ENCODE data around the gene TADA1.

DNA sequence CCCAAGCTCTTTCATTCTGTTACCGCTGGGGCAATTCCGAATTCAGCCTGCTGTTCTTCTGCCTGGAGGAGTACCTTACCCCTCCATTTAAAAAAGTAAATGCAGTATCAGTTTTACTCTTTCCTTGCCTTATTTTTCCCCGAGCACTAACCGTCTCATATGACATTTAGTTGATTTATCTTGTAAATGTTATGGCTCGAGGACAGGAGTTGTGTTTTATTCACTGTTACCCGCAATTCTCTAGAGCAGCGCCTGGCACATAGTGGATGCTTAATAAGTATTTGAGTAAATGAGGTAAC lies 425 bp upstream of the TADA1 start:
- TF ChIP-seq, protein P1, sequence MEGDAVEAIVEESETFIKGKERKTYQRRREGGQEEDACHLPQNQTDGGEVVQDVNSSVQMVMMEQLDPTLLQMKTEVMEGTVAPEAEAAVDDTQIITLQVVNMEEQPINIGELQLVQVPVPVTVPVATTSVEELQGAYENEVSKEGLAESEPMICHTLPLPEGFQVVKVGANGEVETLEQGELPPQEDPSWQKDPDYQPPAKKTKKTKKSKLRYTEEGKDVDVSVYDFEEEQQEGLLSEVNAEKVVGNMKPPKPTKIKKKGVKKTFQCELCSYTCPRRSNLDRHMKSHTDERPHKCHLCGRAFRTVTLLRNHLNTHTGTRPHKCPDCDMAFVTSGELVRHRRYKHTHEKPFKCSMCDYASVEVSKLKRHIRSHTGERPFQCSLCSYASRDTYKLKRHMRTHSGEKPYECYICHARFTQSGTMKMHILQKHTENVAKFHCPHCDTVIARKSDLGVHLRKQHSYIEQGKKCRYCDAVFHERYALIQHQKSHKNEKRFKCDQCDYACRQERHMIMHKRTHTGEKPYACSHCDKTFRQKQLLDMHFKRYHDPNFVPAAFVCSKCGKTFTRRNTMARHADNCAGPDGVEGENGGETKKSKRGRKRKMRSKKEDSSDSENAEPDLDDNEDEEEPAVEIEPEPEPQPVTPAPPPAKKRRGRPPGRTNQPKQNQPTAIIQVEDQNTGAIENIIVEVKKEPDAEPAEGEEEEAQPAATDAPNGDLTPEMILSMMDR (IDR thresholded peaks at IDR 0.05) = peak; percentile 22 to 58 (median 34)
- TF ChIP-seq POLR2A (IDR thresholded peaks at IDR 0.05) = no peak
